H9 (cell line): ENCODE results near the gene RNF217. TPM values are rescaled to one million over a fixed set of nuclear protein-coding genes. Genes with fewer than 3 reads are reported as not detected.

Experiments used
- DNase-seq: peaks from one replicate; pipeline ENCODE4 v3.0.0-alpha.2; 2017
- H2AFZ ChIP-seq: one replicate; pipeline ENCODE4 v1.6.1; 2013; ENCODE audit warnings: mild to moderate bottlenecking, low read length, control low read depth, moderate library complexity
- H2AK5ac ChIP-seq: 2 replicates; pipeline ENCODE4 v1.6.1; 2013; ENCODE audit warnings: low read length, control low read depth, mixed read lengths; ENCODE audit not compliant: insufficient read length
- H2BK120ac ChIP-seq: one replicate; pipeline ENCODE4 v1.6.1; 2013; ENCODE audit warnings: low read depth, mild to moderate bottlenecking, low read length, control low read depth, inconsistent platforms; ENCODE audit not compliant: poor library complexity, severe bottlenecking
- H2BK12ac ChIP-seq: 2 replicates; pipeline ENCODE4 v1.6.1; 2013; ENCODE audit warnings: low read length, control low read depth, mixed read lengths, low read depth; ENCODE audit not compliant: insufficient read length
- H2BK15ac ChIP-seq: 2 replicates; pipeline ENCODE4 v1.6.1; 2013; ENCODE audit warnings: low read depth, low read length, control low read depth
- H2BK20ac ChIP-seq: one replicate; pipeline ENCODE4 v1.6.1; 2013; ENCODE audit warnings: low read depth, mild to moderate bottlenecking, low read length, control low read depth, inconsistent platforms; ENCODE audit not compliant: poor library complexity, severe bottlenecking
- H2BK5ac ChIP-seq: 2 replicates; pipeline ENCODE4 v1.6.1; 2013; ENCODE audit warnings: low read length, control low read depth, mixed read lengths; ENCODE audit not compliant: insufficient read length
- H3K14ac ChIP-seq: 2 replicates; pipeline ENCODE4 v1.6.1; 2013; ENCODE audit warnings: low read length, control low read depth; ENCODE audit not compliant: insufficient read depth
- H3K18ac ChIP-seq: 2 replicates; pipeline ENCODE4 v1.6.1; 2013; ENCODE audit warnings: low read depth, mild to moderate bottlenecking, mixed read lengths, low read length, control low read depth; ENCODE audit not compliant: insufficient read length
- H3K23ac ChIP-seq: 2 replicates; pipeline ENCODE4 v1.6.1; 2013; ENCODE audit warnings: low read length, control low read depth, mixed read lengths, low read depth; ENCODE audit not compliant: insufficient read length
- H3K23me2 ChIP-seq: 2 replicates; pipeline ENCODE4 v1.6.1; 2013; ENCODE audit warnings: low read depth, mild to moderate bottlenecking, mixed read lengths, low read length, control low read depth; ENCODE audit not compliant: insufficient read length, poor library complexity, severe bottlenecking
- H3K27ac ChIP-seq: 2 replicates; pipeline ENCODE4 v1.5.1; 2013; ENCODE audit warnings: low read length, control low read depth, mixed read lengths, low read depth; ENCODE audit not compliant: insufficient read length
- H3K27me3 ChIP-seq: 2 replicates; pipeline ENCODE4 v1.6.1; 2013; ENCODE audit warnings: low read length, control low read depth, inconsistent platforms; ENCODE audit not compliant: insufficient read depth
- H3K4ac ChIP-seq: 2 replicates; pipeline ENCODE4 v1.6.1; 2013; ENCODE audit warnings: low read depth, mild to moderate bottlenecking, control low read depth, inconsistent platforms, low read length, moderate library complexity
- H3K4me1 ChIP-seq: 2 replicates; pipeline ENCODE4 v1.6.1; 2013; ENCODE audit warnings: low read length, control low read depth, inconsistent platforms; ENCODE audit not compliant: insufficient read depth
- H3K4me2 ChIP-seq: 2 replicates; pipeline ENCODE4 v1.6.1; 2013; ENCODE audit warnings: low read length, control low read depth, mixed read lengths; ENCODE audit not compliant: insufficient read length, insufficient read depth
- H3K56ac ChIP-seq: 2 replicates; pipeline ENCODE4 v1.6.1; 2013; ENCODE audit warnings: low read depth, mild to moderate bottlenecking, mixed read lengths, low read length, control low read depth; ENCODE audit not compliant: insufficient read length
- H3K79me1 ChIP-seq: 2 replicates; pipeline ENCODE4 v1.6.1; 2013; ENCODE audit warnings: low read depth, mild to moderate bottlenecking, moderate library complexity, low read length, control low read depth, inconsistent platforms; ENCODE audit not compliant: insufficient read depth, poor library complexity, severe bottlenecking
- H3K79me2 ChIP-seq: 2 replicates; pipeline ENCODE4 v1.6.1; 2013; ENCODE audit warnings: low read length, control low read depth, inconsistent platforms; ENCODE audit not compliant: insufficient read depth
- H3K9ac ChIP-seq: 2 replicates; pipeline ENCODE4 v1.6.1; 2013; ENCODE audit warnings: low read length, control low read depth, mixed read lengths; ENCODE audit not compliant: insufficient read length; ENCODE audit errors: extremely low read depth
- H3K9me3 ChIP-seq: one replicate; pipeline ENCODE4 v1.6.1; 2013; ENCODE audit warnings: low read depth, low read length, inconsistent platforms; ENCODE audit not compliant: control insufficient read depth
- H3T11ph ChIP-seq: one replicate; pipeline ENCODE4 v1.6.1; 2013; ENCODE audit warnings: mild to moderate bottlenecking, low read length, control low read depth, inconsistent platforms
- H4K20me1 ChIP-seq: one replicate; pipeline ENCODE4 v1.6.1; 2013; ENCODE audit not compliant: control insufficient read depth, insufficient read length, insufficient read depth
- H4K5ac ChIP-seq: 2 replicates; pipeline ENCODE4 v1.6.1; 2013; ENCODE audit warnings: low read depth, mild to moderate bottlenecking, mixed read lengths, low read length, control low read depth; ENCODE audit not compliant: insufficient read length
- H4K8ac ChIP-seq: replicated peaks from 2 replicates; pipeline ENCODE4 v1.6.1; 2013; ENCODE audit warnings: low read length, control low read depth, mixed read lengths, low read depth; ENCODE audit not compliant: insufficient read length
- H4K91ac ChIP-seq: 2 replicates; pipeline ENCODE4 v1.6.1; 2013; ENCODE audit warnings: low read depth, mild to moderate bottlenecking, moderate library complexity, mixed read lengths, low read length, control low read depth; ENCODE audit not compliant: insufficient read length
- H3K27ac Mint-ChIP-seq, 3 experiments: 2 replicates in 2 of 3; 3 replicates in 1 of 3; pipeline ENCODE4 v1.8.0; 2020 to 2021; ENCODE audit warnings: mixed read lengths in 3 of 3, mild to moderate bottlenecking in 1 of 3, moderate library complexity in 1 of 3
- H3K27me3 Mint-ChIP-seq: 2 replicates; pipeline ENCODE4 v1.8.0; 2021; ENCODE audit warnings: low read depth, mild to moderate bottlenecking, moderate library complexity, mixed read lengths
- H3K36me3 Mint-ChIP-seq, 3 experiments: 2 replicates in 2 of 3; 3 replicates in 1 of 3; pipeline ENCODE4 v1.8.0; 2020 to 2021; ENCODE audit warnings: low read depth in 3 of 3, mixed read lengths in 3 of 3; ENCODE audit not compliant: insufficient read depth in 1 of 3
- H3K4me1 Mint-ChIP-seq, 2 experiments: 2 replicates each; pipeline ENCODE4 v1.8.0; 2020; ENCODE audit warnings: mixed read lengths in 2 of 2
- H3K4me3 Mint-ChIP-seq, 2 experiments: 2 replicates in 1 of 2; 3 replicates in 1 of 2; pipeline ENCODE4 v1.8.0; 2020 to 2021; ENCODE audit warnings: mild to moderate bottlenecking in 2 of 2, mixed read lengths in 2 of 2, moderate library complexity in 1 of 2
- H3K9me3 Mint-ChIP-seq, 2 experiments: 2 replicates in 1 of 2; 3 replicates in 1 of 2; pipeline ENCODE4 v1.8.0; 2020; ENCODE audit warnings: mild to moderate bottlenecking in 2 of 2, mixed read lengths in 2 of 2, moderate library complexity in 1 of 2
- CTCF ChIP-seq: fragments of 200-600 bp; sonication (generic); conservative IDR thresholded peaks from 3 replicates; pipeline ENCODE4 v1.8.0; 2021; ENCODE audit warnings: antibody characterized with exemption, mild to moderate bottlenecking
- total RNA-seq: library from RNA; stranded (reverse); gene quantifications from 2 replicates; pipeline ENCODE4 v1.2.1, GENCODE V29; 2021

The RNF217 gene
- total RNA-seq, 1 experiment from 2014 or later, result 9.6 TPM

DNA sequence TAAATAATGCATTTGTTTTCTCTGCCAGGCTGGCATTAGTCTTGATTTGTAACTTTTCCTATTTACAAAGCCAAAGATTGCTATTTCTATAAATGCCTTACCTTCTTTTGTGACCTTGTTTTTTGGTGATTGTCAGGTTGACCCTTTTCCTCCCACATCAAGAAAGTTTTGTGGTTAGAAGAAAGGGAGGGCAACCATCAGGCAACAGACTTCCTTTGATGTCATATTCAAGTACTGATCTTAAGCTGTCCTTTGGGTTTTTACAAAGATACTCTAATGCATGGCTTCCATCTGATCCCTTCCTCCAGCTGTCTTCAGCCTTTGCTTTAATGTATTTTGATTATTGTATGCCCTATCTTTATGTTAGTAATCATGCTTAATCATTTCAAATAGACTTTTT is 23.9 kb downstream of the RNF217 start:
- Histone ChIP-seq H4K8ac (no peak overlapping the region), H3T11ph (no peak overlapping the region), H3K4me2 (no peak overlapping the region), H3K4ac (no peak overlapping the region), H2BK12ac (no peak overlapping the region), H3K9ac (no peak overlapping the region), H3K79me2 (no peaks in the 10 kb centered on the region), H3K23ac (no peak overlapping the region), H3K79me1 (no peaks in the 10 kb centered on the region), H3K23me2 (no peaks in the 10 kb centered on the region), H2BK120ac (no peak overlapping the region), H3K9me3 (no peaks in the 10 kb centered on the region), H3K4me1 (no peaks in the 10 kb centered on the region), H2BK20ac (no peak overlapping the region), H3K56ac (no peak overlapping the region), H3K27ac (no peak overlapping the region), H3K27me3 (no peaks in the 10 kb centered on the region), H2AFZ (no peak overlapping the region), H3K18ac (no peak overlapping the region), H4K91ac (no peak overlapping the region), H2BK15ac (no peak overlapping the region), H2AK5ac (no peak overlapping the region), H3K14ac (no peak overlapping the region), H4K5ac (no peak overlapping the region), H2BK5ac (no peak overlapping the region), H4K20me1 (no peaks in the 10 kb centered on the region)
- no peak for DNase-seq
- Mint-ChIP-seq H3K36me3 (peaks cover 3 to 11% (median 3%) of the 10 kb centered on the region in 3 experiments; a peak in 6 of 7 replicates), H3K27me3 (no peaks in the 10 kb centered on the region), H3K4me3 (no peak overlapping the region), H3K4me1 (peaks cover 4% of the 10 kb centered on the region in 2 experiments; a peak in 3 of 4 replicates), H3K9me3 (no peaks in the 10 kb centered on the region), H3K27ac (no peak overlapping the region)
- TF ChIP-seq CTCF, result no peak
